GM19372 (cell line): ENCODE measurements around the gene ZIC4.

Source experiments
- ATAC-seq: cut with Tn5 transposase; IDR thresholded peaks from one replicate; pipeline ENCODE4 v1.9.1; 2021; ENCODE audit warnings: mild to moderate bottlenecking, low read depth, moderate library complexity; ENCODE audit not compliant: unreplicated experiment

ZIC4 gene

DNA sequence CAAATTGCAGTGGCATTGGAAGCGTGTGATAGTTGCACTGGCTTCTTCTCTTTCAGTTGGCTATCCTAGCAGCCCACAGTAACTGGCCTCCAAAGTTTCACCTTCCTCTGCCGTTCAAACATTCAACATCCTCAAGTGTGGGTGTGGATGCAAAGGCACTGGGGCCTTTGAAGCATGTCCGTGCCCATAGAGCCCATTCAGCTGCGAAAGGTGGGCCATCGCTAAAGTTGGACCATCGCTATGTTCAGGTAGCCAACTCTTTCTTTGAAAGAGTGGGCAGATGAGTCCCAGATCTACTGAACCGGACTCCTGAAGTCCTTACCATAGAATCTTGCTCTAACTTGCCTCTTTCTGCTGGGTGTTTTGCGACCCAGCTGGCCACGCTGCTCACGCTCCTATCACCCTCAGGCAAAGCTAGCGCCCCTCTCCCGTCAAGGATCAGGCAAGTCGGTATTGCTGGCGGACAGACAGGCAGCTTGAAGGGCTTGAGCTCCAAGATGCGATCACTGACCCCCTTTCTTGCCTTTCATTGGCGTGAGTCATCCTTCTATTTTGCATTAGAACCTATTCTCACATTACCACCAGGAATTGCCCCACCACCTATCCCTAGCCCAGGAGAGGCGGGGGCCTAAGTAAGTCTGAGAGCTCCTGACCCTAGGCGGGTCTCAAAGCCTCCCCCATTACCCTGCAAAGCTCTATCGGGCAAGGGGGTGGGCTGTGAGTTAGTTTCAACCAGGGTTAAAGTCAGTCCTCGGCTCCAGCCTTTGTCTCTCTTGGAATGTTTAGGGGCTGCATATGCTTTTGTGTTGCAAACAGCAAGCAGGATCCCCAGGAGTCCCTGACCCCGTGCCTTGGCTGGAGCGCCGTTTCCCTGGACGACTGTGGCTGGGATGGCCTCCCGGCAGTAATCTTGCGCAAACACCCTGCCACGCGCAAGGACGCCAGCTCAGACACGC lies 28.7 kb downstream of the ZIC4 start:
- no peak for ATAC-seq

- no peak for ATAC-seq
Measured at GRCh38 chr3:147373301-147373700, 33.0 kb downstream of the ZIC4 start.

- no peak for ATAC-seq
Measured at GRCh38 chr3:147372525-147373027, 33.8 kb downstream of the ZIC4 start.

DNA sequence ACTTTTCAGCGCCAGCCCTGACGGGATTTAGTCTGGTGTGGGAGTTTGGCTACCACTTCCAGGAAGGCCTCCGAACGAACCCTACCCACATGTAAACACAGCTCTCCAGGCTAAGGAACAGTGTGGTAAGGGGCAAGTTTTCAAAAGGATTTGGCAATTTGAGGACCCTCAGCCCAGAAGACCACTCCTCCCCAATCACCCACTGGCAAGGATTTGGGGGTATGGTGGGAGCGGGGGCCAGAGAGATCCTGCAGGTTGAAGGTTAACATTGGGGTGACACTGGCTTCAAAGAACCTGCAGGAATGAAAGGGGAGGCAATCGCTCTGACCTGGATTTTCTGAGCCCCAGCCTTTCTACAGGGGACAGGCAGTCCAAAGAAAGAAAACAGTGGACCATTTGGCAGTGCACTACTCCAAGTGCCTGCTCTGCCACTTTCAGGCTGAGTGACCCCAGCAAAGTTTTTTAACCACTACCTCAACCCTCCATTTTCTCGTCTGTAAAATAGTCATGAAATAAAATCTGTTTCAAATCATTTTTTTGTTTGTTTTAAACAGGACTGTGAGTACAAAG lies 34.5 kb downstream of the ZIC4 start:
- no peak for ATAC-seq

DNA sequence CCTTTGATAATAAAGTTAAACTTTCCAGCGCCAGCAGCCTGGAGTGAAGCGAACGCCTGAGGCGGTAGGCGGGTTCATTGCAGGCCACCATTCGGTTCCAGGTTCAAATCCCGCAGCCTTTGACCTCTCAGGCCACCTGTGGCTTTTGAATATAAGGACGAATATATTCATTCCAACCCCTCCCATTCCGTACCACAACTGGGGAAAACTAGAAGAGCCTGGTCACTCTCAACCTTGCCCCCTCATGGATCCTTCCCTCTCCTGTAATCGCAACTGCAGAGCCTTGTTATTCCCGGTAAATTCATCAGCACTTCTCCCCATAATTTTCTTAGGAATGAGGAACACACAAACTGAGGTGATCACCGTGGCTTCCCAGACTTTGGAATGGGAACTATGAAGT lies 35.2 kb downstream of the ZIC4 start:
- no peak for ATAC-seq

- ATAC-seq = no peak
Measured at GRCh38 chr3:147370349-147370748, 36.0 kb downstream of the ZIC4 start.

DNA sequence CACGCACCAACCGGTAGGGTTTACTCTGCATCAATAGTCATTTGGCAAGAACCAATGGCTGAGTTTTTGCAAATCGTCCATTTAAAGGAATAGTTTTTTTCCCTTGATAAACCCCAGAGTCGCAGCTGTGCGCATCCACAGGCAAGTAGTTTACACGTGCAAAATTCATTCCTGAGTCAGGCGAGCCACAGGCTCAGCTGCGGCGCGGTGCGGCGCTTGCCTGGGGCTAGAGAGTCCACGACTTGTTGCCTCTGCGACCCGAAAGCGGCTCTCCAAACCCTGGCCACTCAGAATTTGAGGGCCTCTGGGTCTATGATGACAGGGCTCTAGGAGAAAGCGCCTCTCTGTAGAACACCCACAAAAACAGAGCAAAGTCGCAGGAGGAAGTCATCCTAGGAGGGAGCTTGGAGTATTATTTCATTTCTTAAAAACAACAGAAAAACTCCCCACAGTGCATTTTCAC lies 36.7 kb downstream of the ZIC4 start:
- no peak for ATAC-seq

DNA sequence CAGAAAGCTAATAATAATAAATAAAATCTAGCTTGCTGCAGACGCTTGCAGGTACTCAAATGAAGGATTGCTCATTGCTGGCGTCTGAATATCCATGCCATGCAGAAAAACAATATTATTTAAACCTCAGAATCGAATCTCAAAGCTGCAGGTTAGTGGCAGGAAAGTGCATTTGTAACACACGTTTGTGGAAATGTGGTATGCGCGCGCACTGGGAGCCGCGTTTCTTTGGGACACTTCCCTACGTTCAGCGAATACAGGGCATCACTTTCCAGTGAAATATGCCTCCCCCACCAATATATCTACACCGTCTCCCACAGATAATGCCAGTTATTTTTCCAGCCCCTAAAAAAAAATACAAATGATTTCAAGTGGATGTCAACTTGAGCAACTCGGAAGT lies 37.1 kb downstream of the ZIC4 start:
- ATAC-seq = no peak

DNA sequence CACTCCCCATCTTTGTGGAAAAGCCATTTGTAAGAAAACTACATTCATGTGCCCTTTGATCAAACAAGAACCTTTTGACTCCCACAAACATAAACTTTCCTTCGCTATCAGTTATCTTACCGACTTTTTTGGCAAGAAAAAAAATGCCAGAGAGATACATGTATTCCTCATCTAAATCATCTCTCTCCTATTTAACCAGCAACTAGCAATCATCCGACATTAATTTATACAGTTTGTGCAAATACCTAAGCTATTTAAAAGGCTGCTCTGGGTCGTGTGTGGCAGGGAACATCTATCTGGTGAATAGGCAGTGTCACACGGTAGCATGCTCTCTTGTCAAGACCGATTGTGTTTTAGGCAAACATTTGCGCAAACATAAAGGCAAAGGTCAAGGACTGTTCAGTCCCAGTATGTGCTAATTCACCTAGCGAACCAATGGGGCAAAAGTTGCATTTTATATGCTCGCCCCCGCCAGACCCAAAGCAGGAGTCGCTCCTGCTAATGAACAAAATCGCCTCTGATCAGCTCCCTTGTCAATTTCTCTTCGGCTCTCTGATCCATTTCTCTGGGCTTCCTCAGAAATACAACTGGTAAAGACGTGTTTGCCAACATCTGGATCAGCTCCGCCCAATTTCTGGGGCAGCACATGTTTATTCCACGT lies 37.7 kb downstream of the ZIC4 start:
- no peak for ATAC-seq

DNA sequence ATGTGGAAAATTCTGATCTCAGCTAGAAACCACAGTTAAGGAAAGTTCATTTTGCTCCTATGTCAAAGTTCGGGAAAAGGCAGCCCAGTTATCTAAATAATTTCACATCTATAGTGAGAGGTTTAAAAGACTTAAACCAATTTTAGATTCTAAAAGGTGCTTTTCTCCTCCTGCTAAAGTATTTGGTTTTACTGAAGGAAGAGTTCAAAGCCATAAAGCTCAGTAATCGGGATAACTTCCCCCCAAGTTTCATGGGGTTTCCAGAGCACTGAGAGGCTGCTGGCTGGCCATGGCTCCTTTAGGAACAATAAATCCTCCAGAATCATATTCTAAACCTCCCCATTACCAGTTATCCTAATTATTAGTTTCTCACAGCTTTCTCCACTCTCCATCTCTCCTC lies 38.2 kb downstream of the ZIC4 start:
- ATAC-seq = no peak

- ATAC-seq = no peak
Measured at GRCh38 chr3:147367676-147368075, 38.7 kb downstream of the ZIC4 start.

GRCh38 chr3:147365196-147366115 lies 40.9 kb downstream of the ZIC4 start:
- ATAC-seq = no peak

DNA sequence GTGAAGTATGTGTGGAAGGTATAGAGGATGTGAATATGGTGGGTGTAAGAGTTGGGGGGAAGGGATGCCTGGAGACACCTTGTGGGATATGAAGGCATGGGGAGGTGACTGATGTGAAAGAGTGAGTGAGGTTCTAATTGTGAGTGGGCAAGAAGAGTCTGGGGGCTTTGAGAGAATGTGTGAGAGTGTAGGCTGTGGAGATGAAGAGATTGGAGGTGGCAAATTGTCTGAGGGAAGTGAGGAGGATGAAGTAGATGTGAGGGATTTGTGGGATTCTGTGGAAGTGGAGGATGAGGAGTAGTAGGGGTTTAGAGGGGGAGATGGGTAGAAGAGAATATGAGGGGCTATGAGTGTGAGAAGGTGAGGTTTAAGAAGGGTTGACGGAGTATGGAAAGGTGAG lies 41.6 kb downstream of the ZIC4 start:
- ATAC-seq = no peak

DNA sequence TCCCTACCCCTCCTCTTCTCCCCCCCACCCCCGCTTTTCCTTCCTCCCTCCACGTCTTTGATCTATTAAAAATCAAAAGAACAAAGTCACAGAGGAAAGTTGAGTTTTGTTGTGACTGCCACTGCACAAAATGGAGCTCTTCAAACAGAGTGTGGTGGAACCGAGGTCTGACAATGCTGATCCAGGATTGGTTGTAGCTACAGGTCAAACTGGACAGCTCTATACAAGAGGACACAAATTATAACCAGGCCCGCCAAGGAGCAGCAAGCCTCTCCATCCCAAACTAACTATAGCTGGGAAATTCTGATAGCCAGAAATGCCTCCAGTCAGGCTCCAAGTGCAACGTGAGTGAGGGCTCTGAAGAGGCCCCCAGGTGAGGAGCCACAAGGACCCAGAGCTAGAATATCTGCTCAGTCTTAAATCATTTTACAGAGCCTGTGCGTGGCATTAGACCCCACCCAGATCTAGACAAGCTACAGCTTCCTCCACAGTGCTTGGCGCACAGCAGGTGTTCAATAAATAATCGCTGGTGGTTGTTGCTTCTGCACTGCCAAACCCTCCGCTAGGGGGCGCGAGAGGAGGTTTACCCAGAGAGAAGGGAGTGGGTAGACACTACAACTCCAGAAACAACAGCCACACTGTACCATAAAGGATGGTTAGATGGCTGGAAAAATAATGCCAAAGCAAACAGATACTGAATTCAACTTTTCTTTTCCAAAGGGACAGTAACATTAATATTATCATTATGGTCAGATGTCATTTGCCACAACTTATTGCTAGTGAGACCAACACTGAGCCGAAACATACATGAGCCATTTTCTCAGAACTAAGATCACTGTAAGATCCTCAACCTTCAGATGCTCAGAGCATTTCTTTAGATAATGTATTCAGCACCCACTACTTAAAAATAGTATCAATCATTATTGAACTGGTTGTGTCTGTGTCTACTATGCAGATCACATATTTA lies 44.6 kb downstream of the ZIC4 start:
- no peak for ATAC-seq

- ATAC-seq = no peak
Measured at GRCh38 chr3:147360646-147361453, 45.5 kb downstream of the ZIC4 start.

- ATAC-seq = no peak
Measured at GRCh38 chr3:147360051-147360439, 46.3 kb downstream of the ZIC4 start.

DNA sequence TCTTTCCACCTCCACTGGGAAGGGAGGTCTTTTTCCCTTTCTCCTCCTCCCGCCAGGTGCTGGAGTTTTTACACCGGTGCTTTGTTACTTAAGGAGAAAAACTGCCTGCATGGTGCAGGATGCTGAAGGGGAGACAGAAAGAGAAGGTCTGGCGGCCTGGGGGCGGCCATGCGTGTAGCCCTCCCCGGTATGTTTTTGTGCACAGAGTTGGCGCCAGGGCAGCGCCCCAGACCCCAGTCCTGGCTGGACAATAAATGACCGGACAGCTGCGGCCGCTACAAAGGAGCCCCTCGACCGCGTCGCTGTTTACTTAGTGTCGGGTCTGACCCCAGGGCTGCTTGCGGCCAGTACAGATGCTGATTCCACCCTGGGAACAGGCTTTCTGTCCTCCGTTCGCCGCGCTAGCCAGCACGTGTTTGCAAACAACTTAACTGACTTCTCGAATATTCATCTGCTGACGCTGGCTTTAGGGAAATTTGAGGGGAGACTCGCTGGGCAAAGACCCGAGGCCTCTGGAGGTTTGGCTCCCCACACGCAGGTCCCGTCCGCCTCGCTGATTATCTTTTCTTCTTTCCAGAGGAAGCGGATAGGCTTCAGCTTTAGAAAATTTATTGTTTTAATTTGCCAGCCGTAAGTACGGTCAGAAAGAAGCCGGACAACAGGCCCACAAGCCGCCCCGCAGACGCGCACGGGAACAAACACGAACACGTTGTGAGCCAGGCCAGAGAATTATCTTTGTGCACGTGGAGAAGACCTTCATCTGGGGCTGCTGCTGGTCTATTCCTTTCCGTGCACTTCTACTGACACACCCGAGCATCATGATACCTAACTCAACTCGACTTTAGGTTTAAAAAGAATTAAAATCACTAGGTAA lies 46.9 kb downstream of the ZIC4 start:
- no peak for ATAC-seq
